ENCODE results near the gene MED19. TPM values are rescaled to one million over a fixed set of nuclear protein-coding genes. Genes with fewer than 3 reads are reported as not detected.

MED19 gene
- total RNA-seq = 10 to 100 TPM; 10.6 to 14.0 TPM

- Histone ChIP-seq H3K9ac (ENCODE audit: low read depth in 2 of 2, low read length in 2 of 2) (peak within 1 kb of the TSS; percentile 94 to 100), H3K27me3 (no peaks in the 10 kb centered on the region), H3K9me3 (no peaks in the 10 kb centered on the region), H3K36me3 (no peaks in the 10 kb centered on the region), H3K27ac (peak within 1 kb of the TSS; percentile 92), H3K4me3 (peak within 1 kb of the TSS; percentile 64), H3K4me1 (peaks cover 24% of the 10 kb centered on the region)
- intact Hi-C loops (cut with DNase I) = loop anchor here (5.0 kb wide), 1 partner anchor 39 kb away; no protein-coding TSS in a partner anchor
- TF ChIP-seq CTCF (IDR thresholded peaks at IDR 0.05) = no peak
- peak; percentile 90 for DNase-seq
Measured at GRCh38 chr11:57711414-57712255, at the start of gene MED19. MED19 (minus strand) TSS chr11:57712215; CDS start chr11:57712179, 36 bp downstream.

- no peak overlapping the region for H3K4me3 ChIP-seq
- no peak overlapping the region for H3K27ac ChIP-seq
- DNase-seq = no peak
- H3K36me3 ChIP-seq = no peaks in the 10 kb centered on the region
- no peak for TF ChIP-seq CTCF (IDR thresholded peaks at IDR 0.05)
- H3K4me1 ChIP-seq = no peaks in the 10 kb centered on the region
- intact Hi-C loops (cut with DNase I) = no loop called here
- H3K9me3 ChIP-seq = no peaks in the 10 kb centered on the region
- no peaks in the 10 kb centered on the region for H3K27me3 ChIP-seq
- H3K9ac ChIP-seq (ENCODE audit: low read depth in 2 of 2, low read length in 2 of 2) = no peak overlapping the region
Measured at GRCh38 chr11:57758174-57758573, 46.2 kb upstream of the MED19 start.

GRCh38 chr11:57752954-57753353, 40.9 kb upstream of the MED19 start:
- DNase-seq = no peak
- no peak overlapping the region for H3K27ac ChIP-seq
- no peak for TF ChIP-seq CTCF (IDR thresholded peaks at IDR 0.05)
- H3K4me3 ChIP-seq = no peak overlapping the region
- no peaks in the 10 kb centered on the region for H3K4me1 ChIP-seq
- intact Hi-C loops (cut with DNase I) = loop anchor here (5.0 kb wide), 1 partner anchor 49 kb away; no protein-coding TSS in a partner anchor
- H3K9ac ChIP-seq (ENCODE audit: low read depth in 2 of 2, low read length in 2 of 2) = no peak overlapping the region
- no peaks in the 10 kb centered on the region for H3K9me3 ChIP-seq
- no peaks in the 10 kb centered on the region for H3K27me3 ChIP-seq
- H3K36me3 ChIP-seq = no peaks in the 10 kb centered on the region

- Histone ChIP-seq H3K9ac (ENCODE audit: low read depth in 2 of 2, low read length in 2 of 2) (no peak within 1 kb of the TSS), H3K4me1 (no peaks in the 10 kb centered on the region), H3K9me3 (no peaks in the 10 kb centered on the region), H3K4me3 (no peak within 1 kb of the TSS), H3K27me3 (no peaks in the 10 kb centered on the region), H3K27ac (no peak within 1 kb of the TSS), H3K36me3 (no peaks in the 10 kb centered on the region)
- TF ChIP-seq CTCF (IDR thresholded peaks at IDR 0.05) = peak; percentile 54
- peak; percentile 55 for DNase-seq
- intact Hi-C loops (cut with DNase I) = loop anchor here (5.0 kb wide), 1 partner anchor 51 kb away; no protein-coding TSS in a partner anchor
Measured at GRCh38 chr11:57751676-57752253, 39.8 kb upstream of the MED19 start, which contains the start of gene BTBD18. BTBD18 (minus strand) TSS chr11:57751819; CDS start chr11:57751188, 631 bp downstream.

GRCh38 chr11:57751176-57751575, 39.2 kb upstream of the MED19 start:
- Histone ChIP-seq H3K9ac (ENCODE audit: low read depth in 2 of 2, low read length in 2 of 2) (no peak overlapping the region), H3K27me3 (no peaks in the 10 kb centered on the region), H3K36me3 (no peaks in the 10 kb centered on the region), H3K9me3 (no peaks in the 10 kb centered on the region), H3K4me1 (no peaks in the 10 kb centered on the region), H3K27ac (no peak overlapping the region), H3K4me3 (no peak overlapping the region)
- DNase-seq = no peak
- intact Hi-C loops (cut with DNase I) = loop anchor here (5.0 kb wide), 1 partner anchor 51 kb away; no protein-coding TSS in a partner anchor
- no peak for TF ChIP-seq CTCF (IDR thresholded peaks at IDR 0.05)

Measured in colonic mucosa (tissue), 4 donors.